GDM1 (cell line): Measurements from ENCODE around the gene ID3.

Experiments used
- DNase-seq: peaks from one replicate; lab custom pipeline; 2025; lab: John Stamatoyannopoulos, UW

The ID3 gene

DNA sequence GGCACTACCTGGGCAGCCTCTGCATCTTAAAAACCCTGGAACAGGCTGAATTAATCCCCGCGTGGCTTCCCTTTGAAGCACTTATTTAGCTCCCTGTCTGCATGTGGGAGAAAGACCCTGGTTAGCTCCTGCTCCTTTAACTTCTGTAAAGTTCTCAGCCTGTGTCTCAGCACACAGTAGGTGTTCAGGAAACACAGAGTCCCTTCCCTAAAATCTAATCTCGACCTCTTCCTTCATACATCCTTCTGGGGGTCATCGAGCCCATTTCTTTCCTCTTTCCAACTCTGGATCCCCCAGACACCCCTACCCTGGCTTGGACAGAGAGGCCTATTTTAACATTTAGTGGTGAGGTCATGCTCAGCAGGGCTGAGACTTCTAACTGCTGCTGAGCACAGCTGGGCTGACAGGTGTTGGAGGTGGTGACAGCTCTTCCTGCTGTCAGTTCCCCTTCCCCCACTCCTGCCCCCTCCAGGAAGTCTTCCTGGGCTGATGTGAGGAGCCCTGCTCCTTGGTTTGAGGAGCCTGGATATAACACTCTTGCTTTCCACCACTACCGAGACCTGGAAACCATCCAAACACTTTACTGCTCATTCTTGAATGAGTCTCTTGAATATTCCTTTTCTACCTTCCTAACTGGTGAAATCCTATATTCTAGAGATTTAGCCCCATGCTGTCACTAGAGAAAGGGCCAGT is 33.6 kb downstream of the ID3 start:
- DNase-seq = no peak

- no peak for DNase-seq
Measured at GRCh38 chr1:23524716-23525401, 34.4 kb downstream of the ID3 start.

DNA sequence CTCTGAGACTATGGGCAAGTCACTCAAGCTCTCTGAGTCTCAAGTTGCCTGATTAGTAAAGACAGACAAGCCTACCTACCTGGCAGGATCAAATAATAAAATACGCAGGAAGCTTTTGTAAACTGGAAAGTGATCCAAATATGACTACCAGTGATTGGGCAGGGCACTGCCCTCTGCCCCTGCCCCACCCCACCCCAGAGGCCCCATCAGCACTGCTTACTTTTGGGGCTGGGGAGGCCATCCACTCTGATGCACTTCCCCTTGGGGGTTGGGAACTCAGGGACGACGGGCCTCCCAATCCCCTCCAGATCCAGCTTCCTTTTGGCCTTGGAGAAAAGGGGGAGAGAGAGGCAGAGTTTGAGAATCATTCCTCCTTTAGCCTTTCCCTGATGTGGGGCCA is 35.1 kb downstream of the ID3 start:
- no peak for DNase-seq

DNA sequence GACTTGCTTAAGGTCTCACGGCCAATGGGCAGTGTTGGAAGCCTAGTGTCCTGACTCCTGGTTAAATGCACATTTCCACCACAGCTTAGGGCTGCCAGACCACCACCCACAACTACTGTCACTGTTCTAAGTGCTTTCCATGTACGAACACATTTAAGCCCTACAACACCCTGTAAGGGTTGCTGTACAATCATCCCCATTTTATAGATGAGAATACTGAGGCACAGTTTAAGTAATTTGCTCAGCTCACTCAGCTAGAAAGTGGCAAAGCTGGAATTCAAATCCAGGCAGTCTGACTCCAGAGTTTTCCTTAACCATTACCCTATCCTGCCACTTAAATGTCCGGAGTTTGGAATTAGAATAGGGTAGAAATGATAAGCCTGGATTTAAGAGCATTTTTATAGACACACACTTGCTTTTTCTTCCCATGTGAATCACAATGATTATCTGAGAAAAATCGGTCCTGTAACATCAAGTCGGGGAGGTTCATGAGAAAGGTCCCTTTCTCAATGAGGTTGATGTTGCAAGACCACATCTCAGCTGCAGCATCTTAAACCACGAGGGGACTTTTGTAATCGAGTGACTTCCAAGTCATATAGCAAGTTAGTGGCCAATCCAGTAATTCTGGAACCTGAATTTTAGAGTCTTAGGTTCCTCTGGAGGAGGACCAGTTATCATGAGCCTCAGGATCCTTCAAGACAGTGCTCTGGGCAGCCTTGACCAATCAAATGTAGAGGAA is 36.9 kb downstream of the ID3 start:
- DNase-seq = no peak

GRCh38 chr1:23521588-23521987 is 37.7 kb downstream of the ID3 start:
- no peak for DNase-seq

GRCh38 chr1:23517581-23517980 is 41.7 kb downstream of the ID3 start:
- DNase-seq = no peak

DNA sequence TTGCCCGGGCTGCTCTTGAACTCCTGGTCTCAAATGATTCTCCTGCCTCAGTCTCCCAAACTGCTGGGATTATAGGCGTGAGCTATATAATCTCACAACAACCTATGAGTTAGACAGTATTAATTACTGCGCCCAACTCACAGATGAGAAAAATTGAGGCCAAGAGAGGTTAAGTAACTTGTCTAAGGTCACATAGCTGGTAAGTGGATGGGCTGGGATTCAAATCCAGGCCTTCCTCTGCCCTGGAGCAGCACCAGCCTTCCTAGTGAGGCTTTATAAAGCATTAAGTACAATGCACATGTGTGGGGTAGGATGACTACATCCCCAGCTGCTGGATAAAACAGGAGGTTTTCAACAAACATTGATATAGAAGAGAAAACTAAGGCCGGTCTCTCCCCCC is 43.4 kb downstream of the ID3 start:
- DNase-seq = no peak

DNA sequence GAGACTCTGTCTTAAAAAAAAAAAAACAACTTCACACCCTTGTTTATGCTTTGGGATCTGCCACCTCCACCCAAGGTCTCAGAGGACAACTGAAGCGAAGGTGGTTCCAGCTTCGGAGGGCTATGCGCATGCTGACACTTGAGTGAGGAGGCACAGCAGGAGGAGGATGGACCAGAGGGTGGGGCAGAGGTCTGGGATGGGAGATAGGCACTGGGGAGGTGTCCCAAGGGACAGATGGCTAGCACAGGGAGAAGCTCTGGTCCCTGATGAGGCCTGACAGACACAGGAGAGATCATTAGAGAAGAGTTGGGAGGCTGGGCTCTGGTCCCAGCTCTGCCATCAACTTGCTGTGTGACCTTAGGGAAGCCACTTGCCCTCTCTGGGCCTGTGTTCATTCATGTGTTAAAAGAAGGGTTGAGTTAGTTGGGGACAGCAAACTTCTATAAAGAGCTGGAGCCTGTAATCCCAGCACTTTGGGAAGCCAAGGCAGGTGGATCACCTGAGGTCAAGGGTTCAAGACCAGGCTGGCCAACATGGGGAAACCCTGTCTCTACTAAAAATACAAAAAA is 45.1 kb downstream of the ID3 start:
- no peak for DNase-seq

DNA sequence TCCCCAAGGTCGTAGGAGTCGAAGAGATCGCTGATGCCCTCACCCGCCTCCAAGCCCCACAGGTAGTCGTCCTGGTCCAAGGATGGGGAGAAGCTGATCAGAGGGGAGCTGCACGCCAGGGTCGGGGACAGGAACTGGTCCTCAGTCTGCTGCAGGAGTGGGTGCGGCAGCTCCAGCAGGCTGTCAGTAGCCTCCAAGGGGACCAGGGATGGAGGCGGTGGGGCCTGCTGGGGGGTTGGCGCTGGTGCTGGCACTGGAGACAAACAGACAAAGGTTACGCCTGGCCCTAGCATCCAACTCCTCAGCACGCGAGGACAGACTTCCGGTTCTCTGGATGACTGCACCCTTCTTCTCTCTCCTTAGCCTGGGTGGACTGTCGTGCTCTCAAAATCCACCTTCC is 49.4 kb downstream of the ID3 start:
- no peak for DNase-seq
